ENCODE data around the gene CTSZ.

The CTSZ gene

DNA sequence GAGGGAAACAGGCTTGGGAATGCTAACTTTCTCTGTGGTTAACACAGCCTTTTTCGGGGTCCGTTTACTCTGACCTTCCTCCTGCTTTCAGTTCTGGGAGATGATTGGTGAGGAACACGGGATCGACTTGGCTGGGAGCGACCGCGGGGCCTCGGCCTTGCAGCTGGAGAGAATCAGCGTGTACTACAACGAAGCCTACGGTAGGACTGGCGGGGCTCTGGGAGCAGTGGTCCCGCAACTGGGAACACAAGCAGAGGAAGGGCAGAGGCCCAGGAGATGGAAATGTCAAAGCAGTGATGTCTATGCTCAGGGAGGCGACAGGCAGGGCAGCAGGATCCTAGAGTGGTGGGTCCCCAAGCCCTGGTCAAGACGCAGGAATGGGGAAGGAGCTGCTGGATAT, 15.7 kb upstream of the CTSZ start:
- Histone ChIP-seq H3K27ac (ENCODE audit: low read depth, low read length) (no peak overlapping the region), H3K36me3 (ENCODE audit: control insufficient read depth, insufficient read depth, low read length) (peaks cover 50% of the 10 kb centered on the region), H3K9me3 (ENCODE audit: control insufficient read depth, insufficient read depth, low read length) (no peaks in the 10 kb centered on the region), H3K9ac (ENCODE audit: low read depth, low read length) (no peak overlapping the region), H3K4me3 (ENCODE audit: low read depth, low read length) (no peak overlapping the region), H3K27me3 (ENCODE audit: control insufficient read depth, insufficient read depth, low read length) (peaks cover 19% of the 10 kb centered on the region), H3K4me1 (ENCODE audit: control insufficient read depth, insufficient read depth, low read length) (peaks cover 10% of the 10 kb centered on the region)

DNA sequence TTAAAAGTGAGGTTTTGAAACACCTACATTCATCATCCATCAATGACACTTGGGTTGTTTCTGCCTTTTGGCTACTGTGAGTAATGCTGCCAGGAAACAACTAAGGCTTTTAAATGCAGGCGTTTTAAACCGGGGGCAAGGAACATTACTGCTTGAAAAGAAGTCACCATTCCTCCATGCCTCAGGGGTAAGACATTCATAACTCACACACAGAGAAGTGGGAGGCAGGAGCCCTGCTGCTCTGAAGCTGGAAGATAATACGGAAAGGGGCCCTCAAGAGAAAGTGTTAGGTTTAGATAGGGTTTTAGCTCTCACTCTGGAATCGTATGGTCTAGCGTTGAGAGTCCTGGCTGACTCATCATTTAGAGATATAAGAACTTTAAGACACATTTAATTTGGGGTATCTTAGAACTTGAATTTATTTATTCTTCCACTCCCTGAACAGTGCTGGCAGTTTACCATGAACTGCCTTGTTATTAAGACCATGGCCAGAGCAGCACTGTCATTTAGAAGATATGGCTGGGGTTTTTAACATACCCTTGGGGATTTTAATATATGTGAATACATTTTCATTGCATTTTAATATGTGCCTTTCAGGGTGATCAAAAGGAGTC, 14.0 kb upstream of the CTSZ start:
- H3K4me1 ChIP-seq (ENCODE audit: control insufficient read depth, insufficient read depth, low read length), result peaks cover 10% of the 10 kb centered on the region
- peaks cover 2% of the 10 kb centered on the region; the same call in 1 of the 2 replicates for H3K27me3 ChIP-seq (ENCODE audit: control insufficient read depth, insufficient read depth, low read length)
- peaks cover 33% of the 10 kb centered on the region for H3K36me3 ChIP-seq (ENCODE audit: control insufficient read depth, insufficient read depth, low read length)
- H3K27ac ChIP-seq (ENCODE audit: low read depth, low read length), result peak overlapping the region; percentile 19
- no peaks in the 10 kb centered on the region for H3K9me3 ChIP-seq (ENCODE audit: control insufficient read depth, insufficient read depth, low read length)
- H3K4me3 ChIP-seq (ENCODE audit: low read depth, low read length), result no peak overlapping the region
- no peak overlapping the region for H3K9ac ChIP-seq (ENCODE audit: low read depth, low read length)

DNA sequence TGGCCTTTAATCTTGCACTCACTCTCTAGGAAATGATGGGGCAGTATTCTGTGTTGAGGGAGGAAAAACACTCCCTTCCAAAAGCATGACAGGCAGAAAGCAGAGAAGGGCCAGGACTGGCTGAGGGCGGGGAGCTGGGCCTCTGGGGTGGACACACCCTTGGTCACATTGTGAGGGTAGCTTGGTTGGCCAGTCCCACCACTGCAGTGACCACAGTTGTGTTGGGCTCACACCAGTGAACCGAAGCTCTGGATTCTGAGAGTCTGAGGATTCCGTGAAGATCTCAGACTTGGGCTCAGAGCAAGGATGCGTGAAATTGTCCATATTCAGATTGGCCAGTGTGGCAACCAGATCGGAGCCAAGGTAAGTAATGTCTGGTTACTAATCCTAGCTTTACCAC, 12.2 kb upstream of the CTSZ start, which contains the start of gene TUBB1:
Gene TUBB1, plus strand, starts transcription at position 213 of the 400 bp plus-strand sequence. Its CDS starts 94 bp downstream, at position 307.
- Histone ChIP-seq H3K9me3 (ENCODE audit: control insufficient read depth, insufficient read depth, low read length) (no peaks in the 10 kb centered on the region), H3K27ac (ENCODE audit: low read depth, low read length) (no peak within 1 kb of the TSS), H3K36me3 (ENCODE audit: control insufficient read depth, insufficient read depth, low read length) (peaks cover 14% of the 10 kb centered on the region; the same call in 1 of the 2 replicates), H3K27me3 (ENCODE audit: control insufficient read depth, insufficient read depth, low read length) (no peaks in the 10 kb centered on the region), H3K9ac (ENCODE audit: low read depth, low read length) (no peak within 1 kb of the TSS), H3K4me3 (ENCODE audit: low read depth, low read length) (no peak within 1 kb of the TSS), H3K4me1 (ENCODE audit: control insufficient read depth, insufficient read depth, low read length) (peaks cover 2% of the 10 kb centered on the region; the same call in 1 of the 2 replicates)

DNA sequence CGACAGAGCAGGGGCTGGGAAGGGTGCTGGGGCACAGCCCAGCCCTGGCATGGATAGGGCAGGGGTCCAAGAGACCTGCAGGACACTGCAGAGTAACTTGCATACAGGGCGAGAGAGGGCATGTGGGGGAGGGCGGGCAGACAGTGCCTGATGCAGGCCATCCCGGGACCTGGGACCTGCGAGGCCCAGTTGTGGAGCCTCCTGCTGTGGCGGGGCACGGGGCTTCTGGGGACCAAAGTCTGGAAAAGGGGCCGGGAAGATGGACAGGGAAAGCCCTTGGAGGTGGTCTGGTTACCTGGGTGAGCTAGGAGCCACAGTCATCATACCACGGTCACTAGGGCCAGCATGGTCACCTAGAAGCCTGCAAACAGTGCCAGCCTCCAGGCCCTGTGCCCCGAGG, 11.8 kb upstream of the CTSZ start:
- H3K27me3 ChIP-seq (ENCODE audit: control insufficient read depth, insufficient read depth, low read length), result no peaks in the 10 kb centered on the region
- H3K4me1 ChIP-seq (ENCODE audit: control insufficient read depth, insufficient read depth, low read length), result peaks cover 2% of the 10 kb centered on the region; the same call in 1 of the 2 replicates
- H3K4me3 ChIP-seq (ENCODE audit: low read depth, low read length), result no peak overlapping the region
- H3K9me3 ChIP-seq (ENCODE audit: control insufficient read depth, insufficient read depth, low read length), result no peaks in the 10 kb centered on the region
- peaks cover 10% of the 10 kb centered on the region; the same call in 1 of the 2 replicates for H3K36me3 ChIP-seq (ENCODE audit: control insufficient read depth, insufficient read depth, low read length)
- no peak overlapping the region for H3K27ac ChIP-seq (ENCODE audit: low read depth, low read length)
- no peak overlapping the region for H3K9ac ChIP-seq (ENCODE audit: low read depth, low read length)

DNA sequence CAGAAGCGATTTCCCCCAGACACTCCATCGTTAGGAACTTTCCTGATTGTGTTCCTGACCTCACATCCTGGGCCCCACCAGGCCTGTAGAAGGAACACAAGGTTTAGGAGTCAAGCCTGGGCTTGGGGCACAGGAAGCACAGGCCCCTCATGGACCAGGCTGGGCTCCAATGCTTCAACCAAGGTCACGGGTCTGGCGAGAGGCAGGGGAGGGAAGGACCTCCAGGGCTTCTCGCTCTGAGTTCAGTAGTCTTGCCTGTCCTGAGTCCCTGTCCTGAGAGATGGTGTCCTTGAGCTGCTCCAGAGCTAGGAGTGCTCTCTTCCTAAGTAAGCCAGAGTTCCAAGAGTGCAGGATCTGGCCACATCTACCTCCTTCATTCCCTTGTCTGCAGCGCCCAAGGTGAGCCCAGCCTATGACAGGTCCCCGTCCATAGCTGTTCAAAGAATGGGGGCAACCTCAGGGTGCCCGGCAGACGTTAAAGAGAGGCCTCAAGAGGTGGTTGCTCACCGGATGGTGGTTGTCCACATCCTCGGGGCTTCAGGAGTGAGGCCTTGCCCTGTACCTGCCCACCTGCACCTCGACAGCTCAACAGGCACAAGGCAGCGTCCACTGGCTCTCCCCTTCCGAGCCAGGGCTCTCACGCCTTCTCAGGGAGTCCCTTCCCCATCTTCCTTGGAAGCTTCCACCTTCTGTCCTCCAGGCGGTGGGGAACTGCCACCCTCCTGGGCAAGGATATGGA, 10.6 kb upstream of the CTSZ start:
- Histone ChIP-seq H3K4me3 (ENCODE audit: low read depth, low read length) (no peak overlapping the region), H3K27ac (ENCODE audit: low read depth, low read length) (no peak overlapping the region), H3K27me3 (ENCODE audit: control insufficient read depth, insufficient read depth, low read length) (no peaks in the 10 kb centered on the region), H3K36me3 (ENCODE audit: control insufficient read depth, insufficient read depth, low read length) (no peaks in the 10 kb centered on the region), H3K9ac (ENCODE audit: low read depth, low read length) (no peak overlapping the region), H3K9me3 (ENCODE audit: control insufficient read depth, insufficient read depth, low read length) (no peaks in the 10 kb centered on the region), H3K4me1 (ENCODE audit: control insufficient read depth, insufficient read depth, low read length) (peaks cover 2% of the 10 kb centered on the region; the same call in 1 of the 2 replicates)

DNA sequence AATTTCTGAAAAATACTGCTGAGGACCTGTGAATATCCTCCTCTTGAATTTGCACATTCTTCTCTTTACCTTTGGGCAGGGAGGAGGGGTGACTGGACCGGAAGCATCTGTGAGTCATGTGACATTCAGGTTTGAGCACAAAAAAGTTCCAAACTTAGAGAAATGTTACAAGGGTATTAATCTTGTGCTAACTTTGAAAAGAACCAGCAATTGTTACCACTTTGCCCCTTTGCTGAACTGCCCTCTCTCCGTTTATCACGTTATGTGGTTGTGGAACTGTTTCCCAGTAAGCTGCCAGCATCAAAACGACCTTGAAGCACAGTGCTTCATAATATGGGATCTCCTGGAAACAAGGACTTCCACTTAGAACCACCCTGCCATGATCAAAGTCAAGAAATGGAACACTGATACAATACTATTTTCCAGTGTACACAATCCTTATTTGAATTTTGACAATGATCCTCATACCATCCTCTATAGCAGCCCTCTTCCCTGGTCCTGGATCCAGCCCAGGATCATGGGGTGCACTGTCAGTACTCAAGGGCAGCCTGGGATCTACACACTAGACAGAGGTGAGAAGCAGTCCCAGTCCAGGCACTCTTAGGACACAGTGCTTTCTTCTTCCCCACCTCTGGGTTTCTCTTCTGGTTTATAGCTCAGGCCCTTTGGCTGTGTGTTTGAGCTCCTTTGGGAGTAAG, 9.9 kb upstream of the CTSZ start:
- no peaks in the 10 kb centered on the region for H3K36me3 ChIP-seq (ENCODE audit: control insufficient read depth, insufficient read depth, low read length)
- H3K4me3 ChIP-seq (ENCODE audit: low read depth, low read length), result no peak overlapping the region
- H3K9ac ChIP-seq (ENCODE audit: low read depth, low read length), result no peak overlapping the region
- H3K27me3 ChIP-seq (ENCODE audit: control insufficient read depth, insufficient read depth, low read length), result no peaks in the 10 kb centered on the region
- no peaks in the 10 kb centered on the region for H3K9me3 ChIP-seq (ENCODE audit: control insufficient read depth, insufficient read depth, low read length)
- peaks cover 2% of the 10 kb centered on the region; the same call in 1 of the 2 replicates for H3K4me1 ChIP-seq (ENCODE audit: control insufficient read depth, insufficient read depth, low read length)
- no peak overlapping the region for H3K27ac ChIP-seq (ENCODE audit: low read depth, low read length)

DNA sequence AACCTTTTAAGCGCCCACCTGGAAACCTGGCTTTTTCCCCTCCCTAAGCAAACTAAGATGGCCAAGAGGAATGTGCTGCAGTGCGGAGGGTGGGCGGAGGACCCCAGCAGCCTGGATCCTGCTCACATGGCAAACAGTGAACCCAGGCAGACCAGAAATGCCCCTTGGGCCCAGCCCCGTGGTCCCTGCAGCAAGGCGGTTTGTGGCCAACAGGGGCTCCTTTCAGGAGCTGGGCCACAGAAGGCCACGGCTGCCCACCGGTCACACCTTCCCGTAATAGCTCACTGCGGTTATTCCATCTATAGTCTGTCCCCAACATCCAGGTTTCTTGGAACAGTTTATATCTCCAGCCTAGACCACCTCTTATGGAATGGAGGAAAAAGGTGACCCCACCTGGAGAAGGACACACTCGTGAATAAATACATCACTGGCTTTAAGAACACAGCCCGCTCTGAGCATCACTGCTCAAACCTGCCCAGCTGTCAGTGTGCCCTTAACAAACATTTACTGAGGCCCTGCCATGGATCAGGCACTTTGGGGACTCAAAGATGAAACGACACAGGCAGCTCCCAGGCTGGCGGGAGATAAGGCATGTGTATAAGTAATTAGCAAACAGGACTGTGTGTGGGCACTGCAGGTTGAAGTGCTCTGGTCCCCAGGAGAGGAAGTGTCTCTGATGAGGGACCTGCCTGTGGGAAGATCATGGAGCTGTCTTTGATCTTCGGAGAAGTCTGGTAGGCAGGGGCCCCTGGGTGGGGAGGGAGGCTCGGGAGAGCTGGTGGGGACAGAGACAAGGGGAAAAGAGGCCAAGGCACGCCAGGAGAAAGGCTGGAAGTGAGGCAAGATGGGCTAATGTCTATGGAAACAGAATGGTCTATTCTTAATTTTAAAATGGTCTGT, 9.0 kb upstream of the CTSZ start:
- Histone ChIP-seq H3K9me3 (ENCODE audit: control insufficient read depth, insufficient read depth, low read length) (no peaks in the 10 kb centered on the region), H3K27ac (ENCODE audit: low read depth, low read length) (no peak overlapping the region), H3K36me3 (ENCODE audit: control insufficient read depth, insufficient read depth, low read length) (no peaks in the 10 kb centered on the region), H3K4me3 (ENCODE audit: low read depth, low read length) (no peak overlapping the region), H3K4me1 (ENCODE audit: control insufficient read depth, insufficient read depth, low read length) (peaks cover 6% of the 10 kb centered on the region; the same call in 1 of the 2 replicates), H3K27me3 (ENCODE audit: control insufficient read depth, insufficient read depth, low read length) (no peaks in the 10 kb centered on the region), H3K9ac (ENCODE audit: low read depth, low read length) (no peak overlapping the region)

DNA sequence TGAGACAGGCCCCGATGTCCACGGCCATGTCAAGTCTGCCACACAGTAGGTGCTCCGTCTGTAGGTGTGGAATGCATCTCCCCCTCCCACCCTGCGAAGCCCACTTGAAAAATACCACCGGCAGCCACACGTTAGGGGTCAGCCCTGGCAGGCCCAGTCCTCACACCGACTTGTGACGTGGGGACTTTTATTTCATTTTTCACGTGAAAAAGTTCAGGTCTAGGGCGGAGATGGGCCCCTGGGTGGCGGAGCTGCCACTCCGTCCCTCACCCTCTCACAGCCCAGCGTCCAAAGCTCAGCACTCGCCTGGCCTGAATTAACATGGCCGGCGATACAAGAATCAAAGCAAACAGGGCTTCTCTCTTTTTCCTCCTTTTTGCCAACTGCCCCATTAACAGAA, 8.4 kb upstream of the CTSZ start:
- H3K9ac ChIP-seq (ENCODE audit: low read depth, low read length), result no peak overlapping the region
- no peak overlapping the region for H3K27ac ChIP-seq (ENCODE audit: low read depth, low read length)
- H3K36me3 ChIP-seq (ENCODE audit: control insufficient read depth, insufficient read depth, low read length), result no peaks in the 10 kb centered on the region
- no peak overlapping the region for H3K4me3 ChIP-seq (ENCODE audit: low read depth, low read length)
- H3K9me3 ChIP-seq (ENCODE audit: control insufficient read depth, insufficient read depth, low read length), result no peaks in the 10 kb centered on the region
- no peaks in the 10 kb centered on the region for H3K27me3 ChIP-seq (ENCODE audit: control insufficient read depth, insufficient read depth, low read length)
- peaks cover 6% of the 10 kb centered on the region; the same call in 1 of the 2 replicates for H3K4me1 ChIP-seq (ENCODE audit: control insufficient read depth, insufficient read depth, low read length)

DNA sequence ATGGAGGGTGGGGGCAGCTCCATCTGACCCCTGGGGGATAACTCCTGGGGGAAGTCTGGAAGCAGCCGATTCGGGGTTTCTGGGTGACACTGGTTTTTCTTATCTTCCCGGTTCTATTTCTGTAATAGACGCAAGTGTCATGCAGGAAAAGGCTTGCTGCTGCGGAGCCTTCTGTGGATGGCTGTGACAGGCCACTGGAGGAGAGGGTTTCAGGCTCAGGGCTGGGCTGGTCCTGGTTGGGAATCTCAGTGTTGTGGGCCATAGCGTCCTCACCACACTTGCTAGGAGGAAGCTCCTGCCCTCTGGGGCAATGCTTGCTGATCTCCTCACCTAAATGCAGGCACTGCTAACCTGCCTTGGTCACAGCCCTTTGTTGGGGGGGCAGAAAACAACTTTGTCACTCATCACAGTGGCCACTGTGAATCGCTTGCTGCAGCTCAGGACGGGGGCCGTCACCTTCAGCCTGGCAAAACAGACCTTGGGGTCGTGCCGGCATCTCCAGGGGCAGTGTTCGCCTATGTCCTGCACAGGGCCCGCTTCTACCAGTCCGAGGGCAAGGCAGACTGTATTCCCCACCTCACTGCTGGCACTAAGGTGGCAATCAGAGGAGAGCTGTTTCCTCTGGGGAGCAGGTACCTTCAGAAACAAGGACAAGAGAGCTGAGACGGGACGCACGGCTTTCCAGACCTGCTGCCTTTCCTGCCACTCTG, 7.8 kb upstream of the CTSZ start:
- Histone ChIP-seq H3K4me1 (ENCODE audit: control insufficient read depth, insufficient read depth, low read length) (peaks cover 6% of the 10 kb centered on the region; the same call in 1 of the 2 replicates), H3K27ac (ENCODE audit: low read depth, low read length) (no peak overlapping the region), H3K27me3 (ENCODE audit: control insufficient read depth, insufficient read depth, low read length) (no peaks in the 10 kb centered on the region; the same call in 1 of the 2 replicates), H3K4me3 (ENCODE audit: low read depth, low read length) (no peak overlapping the region), H3K36me3 (ENCODE audit: control insufficient read depth, insufficient read depth, low read length) (no peaks in the 10 kb centered on the region), H3K9ac (ENCODE audit: low read depth, low read length) (no peak overlapping the region), H3K9me3 (ENCODE audit: control insufficient read depth, insufficient read depth, low read length) (no peaks in the 10 kb centered on the region)
